Peyer's patch (tissue), 4 donors: ENCODE results near the gene LRRC8A. TPM values are rescaled to one million over a fixed set of nuclear protein-coding genes. Genes with fewer than 3 reads are reported as not detected.
"Not testable (repeated sequence)": the region's sequence is repeated elsewhere in the genome, so short reads cannot be mapped to it uniquely, and the experiment has no call there.

ENCODE experiments used
- DNase-seq, 3 donors: peaks; one replicate each; pipeline ENCODE4 v3.0.0-alpha.2; 2017 to 2019
- H3K27ac ChIP-seq, 4 donors: fragments of 200-600 bp; sonication (generic); one replicate each; pipeline ENCODE4 v1.5.1; 2016 to 2019
- H3K27me3 ChIP-seq, 2 donors: fragments of 200-600 bp; sonication (generic); one replicate each; pipeline ENCODE4 v1.5.1; 2019
- H3K36me3 ChIP-seq, 3 donors: fragments of 200-600 bp; sonication (generic); one replicate each; pipeline ENCODE4 v1.5.1; 2016 to 2019
- H3K4me1 ChIP-seq, 4 donors: fragments of 200-600 bp; sonication (generic); one replicate each; pipeline ENCODE4 v1.5.1; 2016 to 2019
- H3K4me3 ChIP-seq, 4 donors: fragments of 200-600 bp; sonication (generic); 1 replicate in 3 of 4; 2 replicates in 1 of 4; pipeline ENCODE4 v1.5.1; 2016 to 2019; ENCODE audit warnings: mild to moderate bottlenecking in 1 of 4
- H3K9me3 ChIP-seq, 4 donors: fragments of 200-600 bp; sonication (generic); one replicate each; pipeline ENCODE4 v1.5.1; 2016 to 2019; ENCODE audit warnings: mild to moderate bottlenecking in 1 of 4
- CTCF ChIP-seq, 6 experiments: fragments of 450-650 bp in 4 of 6; fragments of 200-600 bp in 2 of 6; sonication (generic) in 1 of 6; IDR thresholded peaks; one replicate each; pipeline ENCODE4 v1.5.1; 2017 to 2019; ENCODE audit warnings: antibody characterized with exemption in 6 of 6, mild to moderate bottlenecking in 3 of 6, moderate library complexity in 1 of 6
- POLR2A ChIP-seq, 2 donors: fragments of 450-650 bp; IDR thresholded peaks; one replicate each; pipeline ENCODE4 v1.5.1; 2017; ENCODE audit warnings: antibody characterized with exemption in 2 of 2, mild to moderate bottlenecking in 2 of 2, moderate library complexity in 2 of 2
- total RNA-seq, 4 donors: library from RNA; depleted of rRNA; stranded (reverse); fragments of >200 nt; gene quantifications; one replicate each; pipeline ENCODE4 v1.1.0, GENCODE V29; 2016

The LRRC8A gene
- total RNA-seq, 4 donors from 2014 or later: 20.0 to 39.2 (median 27.0) TPM

- no peak overlapping the region for H3K27ac ChIP-seq
- H3K4me3 ChIP-seq: no peak overlapping the region
- TF ChIP-seq CTCF (IDR thresholded peaks at IDR 0.05) (no peak), POLR2A (IDR thresholded peaks at IDR 0.05) (no peak)
- H3K27me3 ChIP-seq: no peaks in the 10 kb centered on the region
- no peak for DNase-seq
- no peaks in the 10 kb centered on the region for H3K9me3 ChIP-seq
- no peaks in the 10 kb centered on the region for H3K4me1 ChIP-seq
- H3K36me3 ChIP-seq: no peaks in the 10 kb centered on the region
Observed at GRCh38 chr9:128840524-128840923, 41.4 kb upstream of the LRRC8A start.

- H3K4me1 ChIP-seq: no peaks in the 10 kb centered on the region
- TF ChIP-seq CTCF (IDR thresholded peaks at IDR 0.05): no peak
- TF ChIP-seq POLR2A (IDR thresholded peaks at IDR 0.05): no peak
- H3K27ac ChIP-seq: no peak overlapping the region
- H3K36me3 ChIP-seq: no peaks in the 10 kb centered on the region
- H3K4me3 ChIP-seq: no peak overlapping the region
- no peak for DNase-seq
- no peaks in the 10 kb centered on the region for H3K9me3 ChIP-seq
- no peaks in the 10 kb centered on the region for H3K27me3 ChIP-seq
Observed at GRCh38 chr9:128841694-128842492, 40.0 kb upstream of the LRRC8A start.

GRCh38 chr9:128843171-128843570 lies 38.8 kb upstream of the LRRC8A start:
- not testable (repeated sequence) for H3K27me3 ChIP-seq, H3K9me3 ChIP-seq, H3K4me3 ChIP-seq, H3K36me3 ChIP-seq, H3K4me1 ChIP-seq, H3K27ac ChIP-seq, DNase-seq

GRCh38 chr9:128845186-128845931 lies 36.6 kb upstream of the LRRC8A start:
- DNase-seq: no peak
- H3K27ac ChIP-seq: no peak overlapping the region

GRCh38 chr9:128846680-128847030 lies 35.3 kb upstream of the LRRC8A start:
- TF ChIP-seq CTCF (IDR thresholded peaks at IDR 0.05) (no peak), POLR2A (IDR thresholded peaks at IDR 0.05) (no peak)
- no peaks in the 10 kb centered on the region for H3K36me3 ChIP-seq
- no peak overlapping the region for H3K4me3 ChIP-seq
- H3K4me1 ChIP-seq: no peaks in the 10 kb centered on the region
- H3K9me3 ChIP-seq: peaks cover 0 to 7% (median 3%) of the 10 kb centered on the region in 4 donors
- no peak for DNase-seq
- H3K27me3 ChIP-seq: no peaks in the 10 kb centered on the region
- H3K27ac ChIP-seq: no peak overlapping the region

More at GRCh38 chr9:128845186-128845931, 36.6 kb upstream of the LRRC8A start:
- Histone ChIP-seq H3K4me3 (no peak overlapping the region), H3K36me3 (no peaks in the 10 kb centered on the region), H3K27me3 (no peaks in the 10 kb centered on the region), H3K9me3 (no peaks in the 10 kb centered on the region), H3K4me1 (no peaks in the 10 kb centered on the region)
- TF ChIP-seq POLR2A (IDR thresholded peaks at IDR 0.05): no peak
- no peak for TF ChIP-seq CTCF (IDR thresholded peaks at IDR 0.05)

- H3K36me3 ChIP-seq: no peaks in the 10 kb centered on the region
- peaks cover 0 to 7% (median 3%) of the 10 kb centered on the region in 4 donors for H3K9me3 ChIP-seq
- no peak for DNase-seq
- TF ChIP-seq CTCF (IDR thresholded peaks at IDR 0.05) (no peak), POLR2A (IDR thresholded peaks at IDR 0.05) (no peak)
- no peaks in the 10 kb centered on the region for H3K27me3 ChIP-seq
- no peak overlapping the region for H3K4me3 ChIP-seq
- H3K27ac ChIP-seq: no peak overlapping the region
- no peaks in the 10 kb centered on the region for H3K4me1 ChIP-seq
Observed at GRCh38 chr9:128847803-128848202, 34.1 kb upstream of the LRRC8A start.

- not testable (repeated sequence) for DNase-seq, H3K27ac ChIP-seq, H3K9me3 ChIP-seq
Observed at GRCh38 chr9:128851024-128851423, 30.9 kb upstream of the LRRC8A start.

More at GRCh38 chr9:128851024-128851423, 30.9 kb upstream of the LRRC8A start:
- not testable (repeated sequence) for H3K36me3 ChIP-seq, H3K27me3 ChIP-seq, H3K4me3 ChIP-seq, H3K4me1 ChIP-seq
